ENCODE results near the gene SLC24A3.
"Not testable (repeated sequence)": the region's sequence is repeated elsewhere in the genome, so short reads cannot be mapped to it uniquely, and the experiment has no call there.

The SLC24A3 gene

DNA sequence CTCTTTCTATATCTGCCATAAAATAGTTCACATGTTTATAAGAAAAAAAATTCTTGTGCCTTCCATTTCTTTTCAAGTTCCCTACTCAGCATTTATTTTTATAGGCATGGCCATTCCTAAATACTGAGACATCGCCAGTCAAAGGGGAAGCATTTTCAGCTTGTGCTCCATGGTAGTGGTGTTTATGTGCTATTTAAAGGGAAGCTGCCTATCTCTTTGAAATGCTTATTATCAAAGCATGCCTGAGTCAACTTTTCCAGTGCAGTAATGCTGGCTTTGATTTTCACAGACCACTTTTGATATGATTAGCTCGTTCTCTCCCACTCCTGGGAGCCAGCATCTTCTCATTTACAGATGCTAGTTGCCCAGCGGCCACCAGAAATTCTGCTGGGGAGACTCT, 421.5 kb downstream of the SLC24A3 start:
- TF ChIP-seq CTCF (IDR thresholded peaks at IDR 0.05; ENCODE audit: low read depth, low read length, missing control alignments), result no peak
- in situ Hi-C loops (cut with HindIII; ENCODE audit: low sequenced_read_pairs), result no loop called here
- no peak overlapping the region for H3K4me3 ChIP-seq (ENCODE audit: low read depth, low read length)
- DNase-seq (ENCODE audit: low read depth), result no peak

DNA sequence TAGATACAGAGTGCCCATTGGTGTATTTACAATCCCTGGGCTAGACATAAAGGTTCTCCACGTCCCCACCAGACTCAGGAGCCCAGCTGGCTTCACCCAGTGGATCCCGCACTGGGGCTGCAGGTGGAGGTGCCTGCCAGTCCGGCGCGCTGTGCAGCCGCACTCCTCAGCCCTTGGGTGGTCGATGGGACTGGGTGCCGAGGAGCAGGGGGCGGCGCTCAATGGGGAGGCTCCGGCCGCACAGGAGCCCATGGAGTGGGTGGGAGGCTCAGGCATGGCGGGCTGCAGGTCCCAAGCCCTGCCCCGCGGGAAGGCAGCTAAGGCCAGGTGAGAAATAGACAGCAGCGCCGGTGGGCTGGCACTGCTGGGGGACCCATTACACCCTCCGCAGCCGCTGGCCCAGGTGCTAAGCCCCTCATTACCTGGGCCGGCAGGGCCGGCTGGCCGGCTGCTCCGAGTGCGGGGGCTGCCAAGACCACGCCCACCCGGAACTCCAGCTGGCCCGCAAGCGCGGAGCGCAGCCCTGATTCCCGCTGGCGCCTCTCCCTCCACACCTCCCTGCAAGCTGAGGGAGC, 427.1 kb downstream of the SLC24A3 start:
- H3K4me3 ChIP-seq (ENCODE audit: low read depth, low read length); in situ Hi-C loops (cut with HindIII; ENCODE audit: low sequenced_read_pairs); DNase-seq (ENCODE audit: low read depth): not testable (repeated sequence)

- in situ Hi-C loops (cut with HindIII; ENCODE audit: low sequenced_read_pairs), result no loop called here
- DNase-seq (ENCODE audit: low read depth), result no peak
- H3K4me3 ChIP-seq (ENCODE audit: low read depth, low read length), result no peak overlapping the region
- TF ChIP-seq CTCF (IDR thresholded peaks at IDR 0.05; ENCODE audit: low read depth, low read length, missing control alignments), result no peak
Observed at GRCh38 chr20:19642860-19643259, 430.4 kb downstream of the SLC24A3 start.

DNA sequence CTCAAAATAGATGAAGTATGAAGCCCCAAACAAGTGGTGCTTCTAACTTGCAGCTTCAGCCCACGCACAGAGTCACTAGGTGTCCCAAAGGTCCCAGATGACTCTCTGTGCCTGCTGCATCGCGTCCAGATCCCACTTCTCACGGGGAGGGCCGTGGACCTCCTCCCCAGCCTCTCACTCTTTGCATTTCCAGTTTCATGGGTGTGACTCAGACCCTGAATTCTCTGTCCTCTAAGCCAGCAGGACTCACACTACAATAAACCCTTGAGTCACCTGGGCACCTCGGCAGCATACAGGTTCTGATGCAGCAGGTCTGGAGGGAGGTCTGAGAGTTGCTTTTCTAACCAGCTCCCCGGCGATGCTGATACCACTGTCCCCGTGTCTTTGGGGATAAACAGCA, 431.6 kb downstream of the SLC24A3 start:
- in situ Hi-C loops (cut with HindIII; ENCODE audit: low sequenced_read_pairs), result no loop called here
- no peak for TF ChIP-seq CTCF (IDR thresholded peaks at IDR 0.05; ENCODE audit: low read depth, low read length, missing control alignments)
- H3K4me3 ChIP-seq (ENCODE audit: low read depth, low read length), result no peak overlapping the region
- DNase-seq (ENCODE audit: low read depth), result no peak

DNA sequence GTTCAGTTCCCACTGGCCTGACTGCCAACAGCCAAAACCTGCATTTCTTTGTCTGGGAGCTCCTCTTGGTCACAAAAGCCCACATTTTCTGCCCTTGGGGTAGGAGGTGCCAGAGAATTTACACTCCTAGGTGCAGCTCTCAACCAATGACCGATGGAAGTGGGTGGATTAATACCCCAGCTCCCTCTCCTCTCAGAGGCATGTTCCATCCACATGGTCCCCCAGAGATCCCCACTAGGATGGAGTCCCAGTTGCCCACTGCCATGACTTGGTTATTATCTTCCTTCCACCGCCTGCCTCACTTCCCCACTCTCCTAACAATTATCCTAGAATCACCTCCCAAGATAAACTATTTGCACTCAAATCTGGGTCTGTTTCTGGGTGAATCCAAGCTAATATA, 434.5 kb downstream of the SLC24A3 start:
- in situ Hi-C loops (cut with HindIII; ENCODE audit: low sequenced_read_pairs), result no loop called here
- no peak for TF ChIP-seq CTCF (IDR thresholded peaks at IDR 0.05; ENCODE audit: low read depth, low read length, missing control alignments)
- no peak overlapping the region for H3K4me3 ChIP-seq (ENCODE audit: low read depth, low read length)
- DNase-seq (ENCODE audit: low read depth), result no peak

- in situ Hi-C loops (cut with HindIII; ENCODE audit: low sequenced_read_pairs), result no loop called here
- H3K4me3 ChIP-seq (ENCODE audit: low read depth, low read length), result no peak overlapping the region
- no peak for DNase-seq (ENCODE audit: low read depth)
- TF ChIP-seq CTCF (IDR thresholded peaks at IDR 0.05; ENCODE audit: low read depth, low read length, missing control alignments), result no peak
Observed at GRCh38 chr20:19648024-19648423, 435.6 kb downstream of the SLC24A3 start.

GRCh38 chr20:19649041-19649440, 436.6 kb downstream of the SLC24A3 start:
- in situ Hi-C loops (cut with HindIII; ENCODE audit: low sequenced_read_pairs), result no loop called here

More at GRCh38 chr20:19649041-19649440, 436.6 kb downstream of the SLC24A3 start:
- DNase-seq (ENCODE audit: low read depth), result no peak
- TF ChIP-seq CTCF (IDR thresholded peaks at IDR 0.05; ENCODE audit: low read depth, low read length, missing control alignments), result no peak
- H3K4me3 ChIP-seq (ENCODE audit: low read depth, low read length), result no peak overlapping the region
